Neutrophil (primary cell): ENCODE data around the gene TNFSF8.

Source experiments
- H3K27ac ChIP-seq: fragments of 200-600 bp; sonication (generic); 2 replicates; pipeline ENCODE4 v1.5.1; 2016; ENCODE audit warnings: mild to moderate bottlenecking, moderate library complexity
- H3K27me3 ChIP-seq: fragments of 200-600 bp; sonication (generic); 2 replicates; pipeline ENCODE4 v1.6.0; 2016; ENCODE audit warnings: mild to moderate bottlenecking
- H3K36me3 ChIP-seq: fragments of 200-600 bp; sonication (generic); 2 replicates; pipeline ENCODE4 v1.5.1; 2017
- H3K4me1 ChIP-seq, 2 experiments: fragments of 200-600 bp in 1 of 2; sonication (generic) in 1 of 2; 1 replicate in 1 of 2; 2 replicates in 1 of 2; pipeline versions ENCODE4 v1.5.1 to v1.6.1; 2013 to 2016; ENCODE audit warnings: low read depth in 1 of 2, low read length in 1 of 2, mild to moderate bottlenecking in 1 of 2, moderate library complexity in 1 of 2; ENCODE audit not compliant: control insufficient read depth in 1 of 2, insufficient read depth in 1 of 2
- H3K4me3 ChIP-seq, 2 experiments: fragments of 200-600 bp in 1 of 2; sonication (generic) in 1 of 2; 1 replicate in 1 of 2; 2 replicates in 1 of 2; pipeline ENCODE4 v1.5.1; 2013 to 2016; ENCODE audit warnings: low read depth in 1 of 2, low read length in 1 of 2, mild to moderate bottlenecking in 1 of 2, moderate library complexity in 1 of 2
- H3K9me3 ChIP-seq: fragments of 200-600 bp; sonication (generic); 2 replicates; pipeline ENCODE4 v1.5.1; 2016
- CTCF ChIP-seq: fragments of 200-600 bp; sonication (generic); IDR thresholded peaks from 2 replicates; pipeline ENCODE4 v1.5.1; 2016; ENCODE audit warnings: antibody characterized with exemption

The TNFSF8 gene

GRCh38 chr9:114860187-114860586 is 70.2 kb downstream of the TNFSF8 start:
- no peaks in the 10 kb centered on the region for H3K27me3 ChIP-seq
- H3K9me3 ChIP-seq, result no peaks in the 10 kb centered on the region
- TF ChIP-seq CTCF, result no peak
- H3K4me1 ChIP-seq, result no peaks in the 10 kb centered on the region
- H3K4me3 ChIP-seq, result no peak overlapping the region
- no peak overlapping the region for H3K27ac ChIP-seq
- H3K36me3 ChIP-seq, result no peaks in the 10 kb centered on the region

- H3K27me3 ChIP-seq, result no peaks in the 10 kb centered on the region
- H3K36me3 ChIP-seq, result no peaks in the 10 kb centered on the region
- H3K4me3 ChIP-seq, result no peak overlapping the region
- TF ChIP-seq CTCF, result no peak
- H3K9me3 ChIP-seq, result no peaks in the 10 kb centered on the region
- H3K27ac ChIP-seq, result no peak overlapping the region
- peaks cover 6 to 11% of the 10 kb centered on the region in 2 experiments for H3K4me1 ChIP-seq
Measured at GRCh38 chr9:114856942-114857315, 73.5 kb downstream of the TNFSF8 start.

DNA sequence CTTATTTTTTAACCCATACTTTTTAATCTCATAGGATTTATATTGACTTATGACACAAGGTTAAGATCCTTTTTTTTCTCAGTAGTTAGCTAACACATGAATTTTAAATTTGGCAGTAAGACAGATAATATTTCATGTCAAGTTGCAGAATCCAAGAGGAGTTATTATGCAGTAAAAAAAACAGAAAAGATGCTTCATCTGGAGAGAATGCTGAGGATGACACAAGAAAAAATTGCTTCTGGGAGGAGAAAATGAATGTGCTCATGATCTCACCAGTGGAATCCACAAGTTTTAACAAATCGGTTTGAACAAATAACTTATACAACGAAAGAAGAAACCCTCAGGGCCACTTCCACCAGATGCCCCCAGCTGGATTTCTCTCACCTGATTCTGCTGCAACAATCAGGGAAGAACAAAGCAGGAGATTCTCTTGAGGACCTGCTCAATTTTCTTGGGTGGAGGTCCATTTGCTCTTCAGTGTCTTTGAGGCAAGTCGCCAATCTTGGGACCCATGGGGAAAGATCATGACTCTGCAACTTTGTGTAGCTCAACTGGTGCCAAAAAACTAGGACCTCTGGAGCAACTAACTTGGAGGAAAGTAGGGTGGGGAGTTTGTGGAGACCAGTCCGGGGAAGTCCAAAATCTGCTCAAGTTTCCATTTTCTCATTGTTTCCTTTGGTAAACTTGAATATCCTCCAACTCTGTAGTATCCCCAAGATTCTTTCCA is 74.0 kb downstream of the TNFSF8 start:
- no peak for TF ChIP-seq CTCF
- H3K27ac ChIP-seq, result no peak overlapping the region
- H3K4me3 ChIP-seq, result no peak overlapping the region
- no peaks in the 10 kb centered on the region for H3K27me3 ChIP-seq
- H3K4me1 ChIP-seq, result peaks cover 11 to 17% of the 10 kb centered on the region in 2 experiments
- no peaks in the 10 kb centered on the region for H3K9me3 ChIP-seq
- H3K36me3 ChIP-seq, result no peaks in the 10 kb centered on the region

GRCh38 chr9:114855488-114855887 is 74.9 kb downstream of the TNFSF8 start:
- Histone ChIP-seq H3K27ac (no peak overlapping the region), H3K4me3 (no peak overlapping the region), H3K4me1 (peaks cover 11 to 22% of the 10 kb centered on the region in 2 experiments), H3K36me3 (no peaks in the 10 kb centered on the region), H3K9me3 (no peaks in the 10 kb centered on the region), H3K27me3 (no peaks in the 10 kb centered on the region)
- TF ChIP-seq CTCF, result no peak

- no peaks in the 10 kb centered on the region for H3K9me3 ChIP-seq
- no peaks in the 10 kb centered on the region for H3K36me3 ChIP-seq
- H3K27ac ChIP-seq, result no peak overlapping the region
- TF ChIP-seq CTCF, result no peak
- H3K4me1 ChIP-seq, result peaks cover 11 to 22% of the 10 kb centered on the region in 2 experiments
- no peaks in the 10 kb centered on the region for H3K27me3 ChIP-seq
- no peak overlapping the region for H3K4me3 ChIP-seq
Measured at GRCh38 chr9:114854736-114855355, 75.5 kb downstream of the TNFSF8 start.
